WTC11 (cell line): ENCODE data around the gene KANK3. TPM values are rescaled to one million over a fixed set of nuclear protein-coding genes. Genes with fewer than 3 reads are reported as not detected.

ENCODE experiments used
- ATAC-seq: fragments of 200-7000 bp; cut with Tn5 transposase; 2 replicates; pipeline ENCODE4 v1.10.0; 2021; ENCODE audit warnings: mild to moderate bottlenecking, moderate library complexity
- CTCF ChIA-PET: fragments of 300-600 bp; sonication (Branson Sonifier 250); formaldehyde crosslinking; loops from one replicate; lab custom pipeline; 2021; ENCODE audit warnings: antibody characterized with exemption; lab: Charles Lee
- POLR2A ChIA-PET: fragments of 350-600 bp; sonication (Branson Sonifier 250); formaldehyde crosslinking; loops from one replicate; lab custom pipeline; 2021; ENCODE audit warnings: antibody characterized with exemption; lab: Charles Lee
- DNase-seq: peaks from one replicate; pipeline ENCODE4 v3.0.0; 2021; ENCODE audit warnings: low spot score
- H3K27ac Mint-ChIP-seq: 2 replicates; pipeline ENCODE4 v1.8.0; 2021; ENCODE audit warnings: mixed read lengths
- H3K27me3 Mint-ChIP-seq: 2 replicates; pipeline ENCODE4 v1.8.0; 2021; ENCODE audit warnings: low read depth, mild to moderate bottlenecking, moderate library complexity, mixed read lengths
- H3K36me3 Mint-ChIP-seq: 2 replicates; pipeline ENCODE4 v1.8.0; 2021; ENCODE audit warnings: mixed read lengths
- H3K4me1 Mint-ChIP-seq: 2 replicates; pipeline ENCODE4 v1.8.0; 2022; ENCODE audit warnings: mixed read lengths
- H3K4me3 Mint-ChIP-seq: 2 replicates; pipeline ENCODE4 v1.8.0; 2021; ENCODE audit warnings: mild to moderate bottlenecking, moderate library complexity, mixed read lengths
- H3K9me3 Mint-ChIP-seq: 2 replicates; pipeline ENCODE4 v1.8.0; 2021; ENCODE audit warnings: mixed read lengths
- CREB1 ChIP-seq: sonication (generic); formaldehyde crosslinking; IDR thresholded peaks from 2 replicates; pipeline ENCODE4 v1.8.0; 2023; ENCODE audit warnings: mild to moderate bottlenecking, missing genetic modification reagents
- CREM ChIP-seq: sonication (generic); formaldehyde crosslinking; IDR thresholded peaks from 2 replicates; pipeline ENCODE4 v1.8.1; 2022; ENCODE audit warnings: mild to moderate bottlenecking, missing genetic modification reagents, moderate library complexity
- ELF4 ChIP-seq: sonication (generic); formaldehyde crosslinking; IDR thresholded peaks from 2 replicates; pipeline ENCODE4 v1.8.1; 2022; ENCODE audit warnings: low read depth, mild to moderate bottlenecking, moderate library complexity, missing genetic modification reagents
- HMGA2 ChIP-seq: fragments of 250-450 bp; sonication (Bioruptor Pico); IDR thresholded peaks from 2 replicates; pipeline ENCODE4 v1.4.0; 2021; ENCODE audit warnings: mild to moderate bottlenecking, moderate library complexity
- IRF1 ChIP-seq: sonication (generic); formaldehyde crosslinking; IDR thresholded peaks from 2 replicates; pipeline ENCODE4 v1.8.0; 2023; ENCODE audit warnings: missing genetic modification reagents
- JUN ChIP-seq: sonication (generic); formaldehyde crosslinking; IDR thresholded peaks from 2 replicates; pipeline ENCODE4 v1.8.0; 2023; ENCODE audit warnings: mild to moderate bottlenecking, missing genetic modification reagents
- KAT7 ChIP-seq: sonication (generic); formaldehyde crosslinking; IDR thresholded peaks from 2 replicates; pipeline ENCODE4 v1.8.1; 2023; ENCODE audit warnings: missing genetic modification reagents, mild to moderate bottlenecking, borderline replicate concordance
- MYBL2 ChIP-seq: sonication (generic); formaldehyde crosslinking; IDR thresholded peaks from 2 replicates; pipeline ENCODE4 v1.8.1; 2023; ENCODE audit warnings: mild to moderate bottlenecking, moderate library complexity, missing genetic modification reagents
- NR3C1 ChIP-seq: sonication (generic); formaldehyde crosslinking; conservative IDR thresholded peaks from 2 replicates; pipeline ENCODE4 v1.8.1; 2023; ENCODE audit warnings: low read depth, mild to moderate bottlenecking, missing genetic modification reagents
- SMAD3 ChIP-seq: sonication (generic); formaldehyde crosslinking; IDR thresholded peaks from 2 replicates; pipeline ENCODE4 v1.8.0; 2022; ENCODE audit warnings: missing genetic modification reagents, mild to moderate bottlenecking, borderline replicate concordance
- SMAD4 ChIP-seq: sonication (generic); formaldehyde crosslinking; IDR thresholded peaks from 2 replicates; pipeline ENCODE4 v1.8.0; 2022; ENCODE audit warnings: mild to moderate bottlenecking, missing genetic modification reagents
- SP1 ChIP-seq: sonication (generic); formaldehyde crosslinking; conservative IDR thresholded peaks from 2 replicates; pipeline ENCODE4 v1.8.1; 2022; ENCODE audit warnings: missing genetic modification reagents
- STAT6 ChIP-seq: sonication (generic); formaldehyde crosslinking; conservative IDR thresholded peaks from 2 replicates; pipeline ENCODE4 v1.8.1; 2023; ENCODE audit warnings: mild to moderate bottlenecking, low read depth, missing genetic modification reagents, moderate library complexity
- TEAD1 ChIP-seq: sonication (generic); formaldehyde crosslinking; IDR thresholded peaks from 2 replicates; pipeline ENCODE4 v1.8.0; 2022; ENCODE audit warnings: mild to moderate bottlenecking, missing genetic modification reagents
- TEAD4 ChIP-seq: sonication (generic); formaldehyde crosslinking; IDR thresholded peaks from 2 replicates; pipeline ENCODE4 v1.8.0; 2022; ENCODE audit warnings: mild to moderate bottlenecking, missing genetic modification reagents
- ZNF219 ChIP-seq: sonication (generic); formaldehyde crosslinking; IDR thresholded peaks from 2 replicates; pipeline ENCODE4 v1.8.0; 2023; ENCODE audit warnings: missing genetic modification reagents, mild to moderate bottlenecking, borderline replicate concordance
- ZNF396 ChIP-seq: fragments of 250-450 bp; sonication (Bioruptor Pico); IDR thresholded peaks from 2 replicates; pipeline ENCODE4 v1.8.0; 2021; ENCODE audit warnings: mild to moderate bottlenecking, moderate library complexity, borderline replicate concordance
- ZNF423 ChIP-seq: fragments of 250-450 bp; sonication (Bioruptor Pico); IDR thresholded peaks from 2 replicates; pipeline ENCODE4 v2.1.2; 2022; ENCODE audit warnings: mild to moderate bottlenecking, moderate library complexity
- ZNF671 ChIP-seq: fragments of 250-450 bp; sonication (Bioruptor Pico); IDR thresholded peaks from 2 replicates; pipeline ENCODE4 v1.8.0; 2021; ENCODE audit warnings: mild to moderate bottlenecking
- total RNA-seq: library from RNA; stranded (reverse); gene quantifications from 3 replicates; pipeline ENCODE4 v1.2.3, GENCODE V29; 2021
- TF ChIP-seq, protein P1 (sequence below): sonication (generic); formaldehyde crosslinking; IDR thresholded peaks from 2 replicates; pipeline ENCODE4 v1.8.0; 2022; ENCODE audit warnings: mild to moderate bottlenecking, missing genetic modification reagents
- TF ChIP-seq, protein P2 (sequence below): sonication (generic); formaldehyde crosslinking; conservative IDR thresholded peaks from 2 replicates; pipeline ENCODE4 v1.8.1; 2022; ENCODE audit warnings: mild to moderate bottlenecking, missing genetic modification reagents
- TF ChIP-seq, protein P3 (sequence below): sonication (generic); formaldehyde crosslinking; IDR thresholded peaks from 2 replicates; pipeline ENCODE4 v1.8.0; 2023; ENCODE audit warnings: missing genetic modification reagents, mild to moderate bottlenecking, borderline replicate concordance

The KANK3 gene
- total RNA-seq, 1 experiment from 2014 or later: 8.0 TPM

- H3K36me3 Mint-ChIP-seq: peaks cover 18% of the 10 kb centered on the region
- peaks cover 33% of the 10 kb centered on the region for H3K4me1 Mint-ChIP-seq
- no peaks in the 10 kb centered on the region for H3K9me3 Mint-ChIP-seq
- TF ChIP-seq JUN (CRISPR knock-in tag): no peak
- no peak for TF ChIP-seq TEAD4 (CRISPR knock-in tag)
- TF ChIP-seq STAT6 (CRISPR knock-in tag): no peak
- TF ChIP-seq CREM (CRISPR knock-in tag): no peak
- no peak for TF ChIP-seq NR3C1 (CRISPR knock-in tag)
- no peak for TF ChIP-seq ELF4 (CRISPR knock-in tag)
- no peak for TF ChIP-seq HMGA2 (CRISPR knock-in tag)
- no peak for TF ChIP-seq ZNF671
- TF ChIP-seq, protein P1, sequence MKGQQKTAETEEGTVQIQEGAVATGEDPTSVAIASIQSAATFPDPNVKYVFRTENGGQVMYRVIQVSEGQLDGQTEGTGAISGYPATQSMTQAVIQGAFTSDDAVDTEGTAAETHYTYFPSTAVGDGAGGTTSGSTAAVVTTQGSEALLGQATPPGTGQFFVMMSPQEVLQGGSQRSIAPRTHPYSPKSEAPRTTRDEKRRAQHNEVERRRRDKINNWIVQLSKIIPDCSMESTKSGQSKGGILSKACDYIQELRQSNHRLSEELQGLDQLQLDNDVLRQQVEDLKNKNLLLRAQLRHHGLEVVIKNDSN (CRISPR knock-in tag): no peak
- TF ChIP-seq IRF1 (CRISPR knock-in tag): no peak
- TF ChIP-seq ZNF423 (CRISPR knock-in tag): no peak
- TF ChIP-seq ZNF396: no peak
- TF ChIP-seq TEAD1: no peak
- TF ChIP-seq, protein P2, sequence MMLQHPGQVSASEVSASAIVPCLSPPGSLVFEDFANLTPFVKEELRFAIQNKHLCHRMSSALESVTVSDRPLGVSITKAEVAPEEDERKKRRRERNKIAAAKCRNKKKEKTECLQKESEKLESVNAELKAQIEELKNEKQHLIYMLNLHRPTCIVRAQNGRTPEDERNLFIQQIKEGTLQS (CRISPR knock-in tag): no peak
- no peak for TF ChIP-seq ZNF219 (CRISPR knock-in tag)
- TF ChIP-seq SMAD4 (CRISPR knock-in tag): no peak
- no peak for TF ChIP-seq MYBL2 (CRISPR knock-in tag)
- TF ChIP-seq CREB1 (CRISPR knock-in tag): no peak
- H3K27me3 Mint-ChIP-seq: no peaks in the 10 kb centered on the region
- ChIA-PET CTCF (interaction anchor here (0.6 to 3.8 kb wide), 2 partner anchors 28 to 274 kb away, joined by 4 to 18 read pairs; no protein-coding TSS in a partner anchor), POLR2A (no interaction called here)
- H3K4me3 Mint-ChIP-seq: no peak overlapping the region
- H3K27ac Mint-ChIP-seq: no peak overlapping the region
- ATAC-seq (no peak), DNase-seq (peak; percentile 5)
Measured at GRCh38 chr19:8305798-8306197, 37.3 kb downstream of the KANK3 start.

DNA sequence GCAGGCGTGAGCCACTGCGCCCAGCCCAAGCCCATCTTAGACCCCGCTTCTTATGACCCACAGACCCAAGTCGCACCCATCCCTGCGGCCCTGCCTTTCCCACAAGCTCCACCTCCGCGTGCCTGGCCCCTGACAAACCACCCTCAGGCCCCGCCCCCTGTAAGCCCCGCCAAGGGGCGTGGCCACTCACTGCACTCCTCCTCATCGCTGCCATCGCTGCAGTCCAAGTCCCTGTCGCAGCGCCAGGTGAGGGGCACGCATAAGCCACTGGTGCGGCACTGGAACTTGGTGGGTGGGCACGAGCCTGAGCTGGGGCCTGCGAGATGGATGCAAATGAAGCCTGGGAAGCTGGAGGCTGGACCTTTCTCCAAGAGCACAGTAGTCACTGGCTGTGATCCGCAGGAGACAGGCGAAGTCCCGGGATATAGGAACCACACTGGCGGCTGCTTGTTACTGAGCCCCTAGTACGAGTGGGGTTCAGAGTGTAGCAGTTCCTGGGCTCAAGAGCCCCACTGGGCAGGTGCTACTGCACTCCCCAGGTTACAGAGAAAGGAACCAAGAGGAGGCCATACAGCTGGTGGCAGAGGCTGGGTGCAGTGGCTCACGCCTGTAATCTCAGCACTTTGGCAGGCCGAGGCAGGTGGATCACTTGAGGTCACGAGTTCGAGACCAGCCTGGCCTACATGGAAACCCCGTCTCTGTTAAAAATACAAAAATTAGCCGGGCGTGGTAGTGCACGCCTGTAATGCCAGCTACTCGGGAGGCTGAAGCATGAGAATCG lies 38.0 kb downstream of the KANK3 start:
- H3K36me3 Mint-ChIP-seq: peaks cover 18% of the 10 kb centered on the region
- peak; percentile 77 for ATAC-seq
- H3K4me1 Mint-ChIP-seq: peaks cover 33% of the 10 kb centered on the region
- peak; percentile 90 for DNase-seq
- POLR2A ChIA-PET: no interaction called here
- H3K4me3 Mint-ChIP-seq: no peak overlapping the region; the same call in 1 of the 2 replicates
- CTCF ChIA-PET: interaction anchor here (0.5 to 3.8 kb wide), 6 partner anchors 12 to 281 kb away, joined by 3 to 18 read pairs (median 3); no protein-coding TSS in a partner anchor
- H3K27me3 Mint-ChIP-seq: no peaks in the 10 kb centered on the region
- H3K9me3 Mint-ChIP-seq: no peaks in the 10 kb centered on the region
- H3K27ac Mint-ChIP-seq: peak overlapping the region; percentile 78
- TF ChIP-seq SP1 (CRISPR knock-in tag) (0 out of 2 replicates have a peak, but pooled peaks have one; percentile 45), KAT7 (CRISPR knock-in tag) (no peak), SMAD3 (CRISPR knock-in tag) (0 out of 2 replicates have a peak, but pooled peaks have one; percentile 12)
- TF ChIP-seq, protein P3, sequence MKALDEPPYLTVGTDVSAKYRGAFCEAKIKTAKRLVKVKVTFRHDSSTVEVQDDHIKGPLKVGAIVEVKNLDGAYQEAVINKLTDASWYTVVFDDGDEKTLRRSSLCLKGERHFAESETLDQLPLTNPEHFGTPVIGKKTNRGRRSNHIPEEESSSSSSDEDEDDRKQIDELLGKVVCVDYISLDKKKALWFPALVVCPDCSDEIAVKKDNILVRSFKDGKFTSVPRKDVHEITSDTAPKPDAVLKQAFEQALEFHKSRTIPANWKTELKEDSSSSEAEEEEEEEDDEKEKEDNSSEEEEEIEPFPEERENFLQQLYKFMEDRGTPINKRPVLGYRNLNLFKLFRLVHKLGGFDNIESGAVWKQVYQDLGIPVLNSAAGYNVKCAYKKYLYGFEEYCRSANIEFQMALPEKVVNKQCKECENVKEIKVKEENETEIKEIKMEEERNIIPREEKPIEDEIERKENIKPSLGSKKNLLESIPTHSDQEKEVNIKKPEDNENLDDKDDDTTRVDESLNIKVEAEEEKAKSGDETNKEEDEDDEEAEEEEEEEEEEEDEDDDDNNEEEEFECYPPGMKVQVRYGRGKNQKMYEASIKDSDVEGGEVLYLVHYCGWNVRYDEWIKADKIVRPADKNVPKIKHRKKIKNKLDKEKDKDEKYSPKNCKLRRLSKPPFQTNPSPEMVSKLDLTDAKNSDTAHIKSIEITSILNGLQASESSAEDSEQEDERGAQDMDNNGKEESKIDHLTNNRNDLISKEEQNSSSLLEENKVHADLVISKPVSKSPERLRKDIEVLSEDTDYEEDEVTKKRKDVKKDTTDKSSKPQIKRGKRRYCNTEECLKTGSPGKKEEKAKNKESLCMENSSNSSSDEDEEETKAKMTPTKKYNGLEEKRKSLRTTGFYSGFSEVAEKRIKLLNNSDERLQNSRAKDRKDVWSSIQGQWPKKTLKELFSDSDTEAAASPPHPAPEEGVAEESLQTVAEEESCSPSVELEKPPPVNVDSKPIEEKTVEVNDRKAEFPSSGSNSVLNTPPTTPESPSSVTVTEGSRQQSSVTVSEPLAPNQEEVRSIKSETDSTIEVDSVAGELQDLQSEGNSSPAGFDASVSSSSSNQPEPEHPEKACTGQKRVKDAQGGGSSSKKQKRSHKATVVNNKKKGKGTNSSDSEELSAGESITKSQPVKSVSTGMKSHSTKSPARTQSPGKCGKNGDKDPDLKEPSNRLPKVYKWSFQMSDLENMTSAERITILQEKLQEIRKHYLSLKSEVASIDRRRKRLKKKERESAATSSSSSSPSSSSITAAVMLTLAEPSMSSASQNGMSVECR (CRISPR knock-in tag): 0 out of 2 replicates have a peak, but pooled peaks have one; percentile 37
